Trophoblast cell (in vitro differentiated cells and primary cell): ENCODE results near the gene RDH12.

ENCODE experiments used
- DNase-seq, 2 donors: peaks; one replicate each; pipeline ENCODE4 v3.0.0-alpha.2; 2016
- H2AFZ ChIP-seq: 2 replicates; pipeline ENCODE4 v1.6.1; 2013; ENCODE audit warnings: low read length, moderate library complexity, mild to moderate bottlenecking; ENCODE audit not compliant: insufficient read depth, poor library complexity
- H2AK5ac ChIP-seq: 2 replicates; pipeline ENCODE4 v1.6.1; 2013; ENCODE audit warnings: mild to moderate bottlenecking, low read length
- H2BK120ac ChIP-seq: 2 replicates; pipeline ENCODE4 v1.6.1; 2013; ENCODE audit warnings: low read length, mild to moderate bottlenecking, moderate library complexity; ENCODE audit not compliant: insufficient read depth, poor library complexity
- H2BK12ac ChIP-seq: 2 replicates; pipeline ENCODE4 v1.6.1; 2013; ENCODE audit warnings: mild to moderate bottlenecking, low read length, moderate library complexity
- H2BK5ac ChIP-seq: 2 replicates; pipeline ENCODE4 v1.6.1; 2013; ENCODE audit warnings: low read length, low read depth, moderate library complexity, mild to moderate bottlenecking; ENCODE audit not compliant: poor library complexity
- H3K14ac ChIP-seq: 2 replicates; pipeline ENCODE4 v1.6.1; 2013; ENCODE audit warnings: mild to moderate bottlenecking, low read length
- H3K18ac ChIP-seq: 2 replicates; pipeline ENCODE4 v1.6.1; 2013; ENCODE audit warnings: mild to moderate bottlenecking, low read length
- H3K23ac ChIP-seq: 2 replicates; pipeline ENCODE4 v1.6.1; 2013; ENCODE audit warnings: low read length
- H3K27ac ChIP-seq: 2 replicates; pipeline ENCODE4 v1.5.1; 2013; ENCODE audit warnings: low read depth, mild to moderate bottlenecking, inconsistent platforms, low read length, moderate library complexity
- H3K27me3 ChIP-seq: 2 replicates; pipeline ENCODE4 v1.6.1; 2013; ENCODE audit warnings: inconsistent platforms, mild to moderate bottlenecking, low read length, moderate library complexity; ENCODE audit not compliant: insufficient read depth
- H3K36me3 ChIP-seq, 2 experiments: 1 replicate in 1 of 2; 2 replicates in 1 of 2; pipeline ENCODE4 v1.6.1; 2013; ENCODE audit warnings: low read length in 2 of 2, mild to moderate bottlenecking in 2 of 2, moderate library complexity in 1 of 2; ENCODE audit not compliant: insufficient read depth in 2 of 2, control insufficient read depth in 1 of 2
- H3K4ac ChIP-seq: 2 replicates; pipeline ENCODE4 v1.6.1; 2013; ENCODE audit warnings: low read depth, mild to moderate bottlenecking, low read length, moderate library complexity
- H3K4me1 ChIP-seq, 2 experiments: 1 replicate in 1 of 2; 2 replicates in 1 of 2; pipeline ENCODE4 v1.6.1; 2013; ENCODE audit warnings: low read length in 2 of 2, mild to moderate bottlenecking in 2 of 2, moderate library complexity in 1 of 2; ENCODE audit not compliant: insufficient read depth in 2 of 2, control insufficient read depth in 1 of 2
- H3K4me2 ChIP-seq: 2 replicates; pipeline ENCODE4 v1.6.1; 2013; ENCODE audit warnings: inconsistent platforms, mild to moderate bottlenecking, low read length, moderate library complexity
- H3K4me3 ChIP-seq: 2 replicates; pipeline ENCODE4 v1.5.1; 2013; ENCODE audit warnings: mild to moderate bottlenecking, low read depth, low read length, inconsistent platforms
- H3K79me1 ChIP-seq: one replicate; pipeline ENCODE4 v1.6.1; 2013; ENCODE audit warnings: low read length
- H3K79me2 ChIP-seq: 2 replicates; pipeline ENCODE4 v1.6.1; 2013; ENCODE audit warnings: low read length, mild to moderate bottlenecking; ENCODE audit not compliant: control insufficient read depth, insufficient read depth, poor library complexity
- H3K9ac ChIP-seq: 2 replicates; pipeline ENCODE4 v1.6.1; 2013; ENCODE audit warnings: mild to moderate bottlenecking, low read length
- H3K9me3 ChIP-seq: 2 replicates; pipeline ENCODE4 v1.6.1; 2013; ENCODE audit warnings: low read depth, mild to moderate bottlenecking, control low read depth, inconsistent platforms, low read length; ENCODE audit not compliant: insufficient read depth
- H4K12ac ChIP-seq: 2 replicates; pipeline ENCODE4 v1.6.1; 2013; ENCODE audit warnings: low read depth, mild to moderate bottlenecking, low read length, moderate library complexity
- H4K8ac ChIP-seq: 2 replicates; pipeline ENCODE4 v1.6.1; 2013; ENCODE audit warnings: low read depth, mild to moderate bottlenecking, low read length, moderate library complexity
- H4K91ac ChIP-seq: one replicate; pipeline ENCODE4 v1.6.1; 2013; ENCODE audit warnings: low read depth, mild to moderate bottlenecking, low read length, moderate library complexity
- WGBS: extraction: QIAGEN DNeasy Blood & Tissue Kit; methylation state at CpG from one replicate; pipeline ENCODE4 v1.1.7; 2013; ENCODE audit warnings: missing lambda C conversion rate; ENCODE audit not compliant: insufficient read length, insufficient coverage; ENCODE audit errors: extremely low coverage; 5-methylcytosine and 5-hydroxymethylcytosine counted together

RDH12 gene

GRCh38 chr14:67762051-67762450 is 60.4 kb downstream of the RDH12 start:
- Histone ChIP-seq H4K91ac (no peak overlapping the region), H3K9me3 (peaks cover 2% of the 10 kb centered on the region), H2BK12ac (no peak overlapping the region), H2BK120ac (no peak overlapping the region), H3K27ac (no peak overlapping the region), H3K79me2 (no peaks in the 10 kb centered on the region), H2AK5ac (no peak overlapping the region), H3K4ac (no peak overlapping the region), H3K18ac (no peak overlapping the region), H3K9ac (no peak overlapping the region), H3K36me3 (peaks cover 24 to 38% of the 10 kb centered on the region in 2 experiments), H3K23ac (no peak overlapping the region), H2BK5ac (no peak overlapping the region), H3K79me1 (no peaks in the 10 kb centered on the region), H3K14ac (no peak overlapping the region), H3K4me3 (no peak overlapping the region), H3K27me3 (no peaks in the 10 kb centered on the region), H3K4me1 (peaks cover 4% of the 10 kb centered on the region in 2 experiments), H3K4me2 (no peak overlapping the region), H4K12ac (no peak overlapping the region), H2AFZ (no peak overlapping the region), H4K8ac (no peak overlapping the region)
- no CpG with 5 or more reads among the region's 5 CpGs for whole genome bisulfite sequencing
- DNase-seq = no peak

DNA sequence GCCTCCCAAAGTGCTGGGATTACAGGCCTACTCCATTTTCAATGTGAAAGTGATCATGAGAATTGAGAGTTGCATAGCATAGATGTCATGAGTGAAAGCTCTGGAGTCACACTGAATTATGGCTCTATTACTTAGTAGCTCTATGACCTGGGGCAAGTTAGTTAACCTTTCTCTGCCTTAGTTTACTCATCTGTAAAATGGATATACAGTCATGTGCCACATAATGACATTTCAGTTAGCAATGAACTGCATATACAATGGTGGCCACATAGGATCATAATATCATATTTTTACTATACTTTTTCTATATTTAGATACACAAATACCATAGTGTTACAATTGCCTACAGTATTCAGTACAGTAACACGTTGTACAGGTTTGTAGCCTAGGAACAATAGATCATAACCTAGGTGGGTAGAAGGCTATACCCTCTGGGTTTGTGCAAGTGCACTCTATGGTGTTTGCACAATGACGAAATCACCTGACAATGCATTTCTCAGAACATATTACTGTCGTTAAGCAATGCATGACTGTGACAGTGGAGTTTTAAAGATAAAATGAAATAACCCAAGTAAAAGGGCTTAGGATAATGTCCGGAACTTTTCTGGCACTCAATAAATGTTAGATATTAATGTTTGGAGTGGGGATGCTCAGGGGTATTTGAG is 61.6 kb downstream of the RDH12 start:
- H3K4me3 ChIP-seq = no peak overlapping the region
- H3K79me2 ChIP-seq = no peaks in the 10 kb centered on the region
- no peak overlapping the region for H2BK5ac ChIP-seq
- H3K36me3 ChIP-seq = peaks cover 26 to 43% of the 10 kb centered on the region in 2 experiments
- no peak overlapping the region for H2AFZ ChIP-seq
- no peak overlapping the region for H3K4me2 ChIP-seq
- H3K79me1 ChIP-seq = no peaks in the 10 kb centered on the region
- no peak overlapping the region for H4K8ac ChIP-seq
- H3K4me1 ChIP-seq = peaks cover 4% of the 10 kb centered on the region in 2 experiments
- no CpG with 5 or more reads among the region's 4 CpGs for WGBS
- no peak overlapping the region for H3K27ac ChIP-seq
- no peak overlapping the region for H2AK5ac ChIP-seq
- peak; percentile 69 to 89 for DNase-seq
- H3K14ac ChIP-seq = no peak overlapping the region
- no peak overlapping the region for H3K9ac ChIP-seq
- H3K27me3 ChIP-seq = no peaks in the 10 kb centered on the region
- no peak overlapping the region for H3K18ac ChIP-seq
- H3K23ac ChIP-seq = no peak overlapping the region
- no peak overlapping the region for H2BK120ac ChIP-seq
- no peak overlapping the region for H4K12ac ChIP-seq
- peaks cover 2% of the 10 kb centered on the region for H3K9me3 ChIP-seq
- H3K4ac ChIP-seq = no peak overlapping the region
- H4K91ac ChIP-seq = no peak overlapping the region
- no peak overlapping the region for H2BK12ac ChIP-seq

GRCh38 chr14:67764496-67764895 is 62.8 kb downstream of the RDH12 start:
- peaks cover 2% of the 10 kb centered on the region for H3K9me3 ChIP-seq
- no peak overlapping the region for H4K8ac ChIP-seq
- H2BK12ac ChIP-seq = no peak overlapping the region
- H3K27me3 ChIP-seq = no peaks in the 10 kb centered on the region
- WGBS = no CpG with 5 or more reads among the region's 4 CpGs
- no peak overlapping the region for H3K4me2 ChIP-seq
- no peaks in the 10 kb centered on the region for H3K79me1 ChIP-seq
- no peak overlapping the region for H2AFZ ChIP-seq
- H3K4ac ChIP-seq = no peak overlapping the region
- DNase-seq = peak in 1 of 2 donors; percentile 59
- no peak overlapping the region for H4K12ac ChIP-seq
- H3K36me3 ChIP-seq = peaks cover 28 to 53% of the 10 kb centered on the region in 2 experiments
- no peak overlapping the region for H2BK5ac ChIP-seq
- H3K23ac ChIP-seq = no peak overlapping the region
- H3K18ac ChIP-seq = no peak overlapping the region
- no peak overlapping the region for H3K27ac ChIP-seq
- no peak overlapping the region for H3K14ac ChIP-seq
- H4K91ac ChIP-seq = no peak overlapping the region
- H3K9ac ChIP-seq = no peak overlapping the region
- peaks cover 4% of the 10 kb centered on the region in 2 experiments for H3K4me1 ChIP-seq
- H3K4me3 ChIP-seq = no peak overlapping the region
- H2BK120ac ChIP-seq = no peak overlapping the region
- H3K79me2 ChIP-seq = no peaks in the 10 kb centered on the region
- no peak overlapping the region for H2AK5ac ChIP-seq

- no peak overlapping the region for H2BK120ac ChIP-seq
- H4K12ac ChIP-seq = no peak overlapping the region
- H2AFZ ChIP-seq = no peak overlapping the region
- H3K14ac ChIP-seq = no peak overlapping the region
- H4K8ac ChIP-seq = no peak overlapping the region
- H3K4ac ChIP-seq = no peak overlapping the region
- no peak overlapping the region for H3K18ac ChIP-seq
- peaks cover 29 to 52% of the 10 kb centered on the region in 2 experiments for H3K36me3 ChIP-seq
- no peak overlapping the region for H2AK5ac ChIP-seq
- H3K4me1 ChIP-seq = peaks cover 4% of the 10 kb centered on the region in 2 experiments
- H2BK12ac ChIP-seq = no peak overlapping the region
- no peak overlapping the region for H2BK5ac ChIP-seq
- no peak overlapping the region for H3K4me3 ChIP-seq
- no peak overlapping the region for H4K91ac ChIP-seq
- H3K23ac ChIP-seq = no peak overlapping the region
- H3K27me3 ChIP-seq = no peaks in the 10 kb centered on the region
- no peak overlapping the region for H3K4me2 ChIP-seq
- peaks cover 2% of the 10 kb centered on the region for H3K9me3 ChIP-seq
- H3K9ac ChIP-seq = no peak overlapping the region
- no peaks in the 10 kb centered on the region for H3K79me2 ChIP-seq
- H3K79me1 ChIP-seq = no peaks in the 10 kb centered on the region
- peak; percentile 79 to 84 for DNase-seq
- no CpG with 5 or more reads among the region's 5 CpGs for WGBS
- H3K27ac ChIP-seq = no peak overlapping the region
Measured at GRCh38 chr14:67765192-67765834, 63.6 kb downstream of the RDH12 start.
